MCF 10A (cell line): ENCODE data around the gene VEZF1. TPM values are rescaled to one million over a fixed set of nuclear protein-coding genes. Genes with fewer than 3 reads are reported as not detected.
A peak's percentile ranks its signal among the peaks of the same experiment; 100 is the strongest.
"Not testable (repeated sequence)": the region's sequence is repeated elsewhere in the genome, so short reads cannot be mapped to it uniquely, and the experiment has no call there.

Experiments
- BruUV-seq: library from RNA; stranded (reverse); fragments of 400-500 nt; replicated peaks from 2 replicates; lab custom pipeline; 2021; lab: Mats Ljungman, UMichigan
- CTCF ChIA-PET: fragments of 300-600 bp; sonication (Branson Sonifier 250); formaldehyde crosslinking; extraction: SDS; loops from one replicate; lab custom pipeline; 2021; ENCODE audit warnings: antibody characterized with exemption, inconsistent platforms; lab: Yijun Ruan, JAX
- POLR2A ChIA-PET: fragments of 300-600, 350-650 bp; sonication (Branson Sonifier 250); formaldehyde crosslinking; extraction: SDS; loops from one replicate; lab custom pipeline; 2020; ENCODE audit warnings: antibody characterized with exemption, inconsistent platforms; lab: Yijun Ruan, JAX
- DNase-seq: peaks from one replicate; pipeline ENCODE4 v3.0.0-alpha.2; 2018; ENCODE audit not compliant: unreplicated experiment
- H3K27ac Mint-ChIP-seq: one replicate; pipeline ENCODE4 v1.8.0; 2022; ENCODE audit warnings: mild to moderate bottlenecking, low read depth, mixed read lengths; ENCODE audit not compliant: unreplicated experiment
- H3K27me3 Mint-ChIP-seq: one replicate; pipeline ENCODE4 v1.8.0; 2022; ENCODE audit warnings: mixed read lengths; ENCODE audit not compliant: insufficient read depth, unreplicated experiment
- H3K36me3 Mint-ChIP-seq: one replicate; pipeline ENCODE4 v1.8.0; 2022; ENCODE audit warnings: mild to moderate bottlenecking, moderate library complexity, mixed read lengths; ENCODE audit not compliant: insufficient read depth, unreplicated experiment
- H3K4me1 Mint-ChIP-seq: one replicate; pipeline ENCODE4 v1.8.0; 2022; ENCODE audit warnings: mixed read lengths; ENCODE audit not compliant: insufficient read depth, unreplicated experiment
- H3K4me3 Mint-ChIP-seq: one replicate; pipeline ENCODE4 v1.8.0; 2022; ENCODE audit warnings: mild to moderate bottlenecking, moderate library complexity, mixed read lengths; ENCODE audit not compliant: unreplicated experiment
- H3K9me3 Mint-ChIP-seq: one replicate; pipeline ENCODE4 v1.8.0; 2022; ENCODE audit warnings: mixed read lengths; ENCODE audit not compliant: unreplicated experiment
- intact Hi-C: fragments of 100-400 bp; cut with micrococcal nuclease; formaldehyde crosslinking; loops from 2 replicates; pipeline ENCODE4 v1.14.1; 2022
- total RNA-seq: library from RNA; stranded (reverse); gene quantifications from 2 replicates; pipeline ENCODE4 v1.2.3, GENCODE V29; 2022
- TF ChIP-seq, protein P1 (sequence below): fragments of 200-600 bp; IDR thresholded peaks from one replicate; pipeline ENCODE4 v1.8.0; 2022; ENCODE audit warnings: antibody characterized with exemption, mild to moderate bottlenecking; ENCODE audit not compliant: unreplicated experiment

VEZF1 gene
- total RNA-seq, 1 experiment from 2014 or later = 66.8 TPM

DNA sequence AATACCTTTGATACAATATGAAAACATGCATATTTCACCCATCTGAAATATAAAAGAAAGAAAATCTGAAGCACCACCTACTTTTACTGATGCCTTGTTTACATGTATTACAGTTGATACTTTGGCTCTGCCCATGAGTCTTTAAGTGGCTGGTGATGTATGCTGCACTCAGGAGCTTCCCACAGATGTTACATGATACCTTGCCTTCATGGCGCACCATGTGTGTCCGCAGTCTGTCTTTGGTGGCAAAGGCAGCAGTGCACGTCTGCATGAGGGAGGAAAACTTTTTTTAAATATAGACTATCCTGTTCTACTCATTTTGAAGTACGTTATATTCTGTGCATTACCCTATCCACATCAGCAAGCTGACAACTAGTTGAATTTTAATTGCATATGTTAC lies 7.5 kb downstream of the VEZF1 start:
- peaks cover 87% of the 10 kb centered on the region for H3K36me3 Mint-ChIP-seq

DNA sequence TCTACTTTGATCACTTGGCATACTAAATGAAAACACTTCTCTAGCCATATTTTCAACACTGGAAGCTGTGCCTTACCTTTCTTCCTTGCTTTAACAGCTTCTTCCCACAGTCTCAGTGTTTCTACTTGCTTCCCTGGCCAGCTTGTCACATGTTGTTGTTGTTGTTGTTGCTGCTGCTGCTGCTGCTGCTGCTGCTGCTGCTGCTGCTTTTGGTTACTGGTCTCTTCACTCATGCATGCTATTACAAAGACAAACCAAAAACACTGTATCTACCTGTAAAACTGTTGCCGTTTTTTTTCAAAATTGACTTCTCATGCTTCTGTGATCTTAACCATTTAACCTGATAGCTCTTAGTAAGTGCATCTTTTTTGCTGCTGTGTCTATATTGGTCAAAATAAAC lies 9.0 kb downstream of the VEZF1 start:
- POLR2A ChIA-PET = interaction anchor here (1.1 kb wide), 1 partner anchor 11 kb away, joined by 3 read pairs; no protein-coding TSS in a partner anchor
- intact Hi-C loops = no loop called here
- BruUV-seq = no TSS peak
- Mint-ChIP-seq H3K9me3 (no peaks in the 10 kb centered on the region), H3K27me3 (no peaks in the 10 kb centered on the region), H3K4me3 (no peak overlapping the region), H3K4me1 (peaks cover 31% of the 10 kb centered on the region), H3K27ac (no peak overlapping the region), H3K36me3 (peaks cover 93% of the 10 kb centered on the region)
- DNase-seq = no peak
- TF ChIP-seq, protein P1, sequence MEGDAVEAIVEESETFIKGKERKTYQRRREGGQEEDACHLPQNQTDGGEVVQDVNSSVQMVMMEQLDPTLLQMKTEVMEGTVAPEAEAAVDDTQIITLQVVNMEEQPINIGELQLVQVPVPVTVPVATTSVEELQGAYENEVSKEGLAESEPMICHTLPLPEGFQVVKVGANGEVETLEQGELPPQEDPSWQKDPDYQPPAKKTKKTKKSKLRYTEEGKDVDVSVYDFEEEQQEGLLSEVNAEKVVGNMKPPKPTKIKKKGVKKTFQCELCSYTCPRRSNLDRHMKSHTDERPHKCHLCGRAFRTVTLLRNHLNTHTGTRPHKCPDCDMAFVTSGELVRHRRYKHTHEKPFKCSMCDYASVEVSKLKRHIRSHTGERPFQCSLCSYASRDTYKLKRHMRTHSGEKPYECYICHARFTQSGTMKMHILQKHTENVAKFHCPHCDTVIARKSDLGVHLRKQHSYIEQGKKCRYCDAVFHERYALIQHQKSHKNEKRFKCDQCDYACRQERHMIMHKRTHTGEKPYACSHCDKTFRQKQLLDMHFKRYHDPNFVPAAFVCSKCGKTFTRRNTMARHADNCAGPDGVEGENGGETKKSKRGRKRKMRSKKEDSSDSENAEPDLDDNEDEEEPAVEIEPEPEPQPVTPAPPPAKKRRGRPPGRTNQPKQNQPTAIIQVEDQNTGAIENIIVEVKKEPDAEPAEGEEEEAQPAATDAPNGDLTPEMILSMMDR = no peak
- CTCF ChIA-PET = interaction anchor here (0.6 kb wide), 2 partner anchors 25 to 146 kb away, joined by 3 read pairs; no protein-coding TSS in a partner anchor

More for the DNA sequence above, 7.5 kb downstream of the VEZF1 start:
- CTCF ChIA-PET = interaction anchor here (1.0 to 1.6 kb wide), 3 partner anchors 25 to 109 kb away, joined by 3 to 5 read pairs (median 4); partner anchors contain the start of gene CUEDC1
- intact Hi-C loops = no loop called here
- BruUV-seq = no TSS peak
- TF ChIP-seq, protein P1 = no peak
- Mint-ChIP-seq H3K27me3 (no peaks in the 10 kb centered on the region), H3K27ac (peak overlapping the region; percentile 48), H3K4me1 (peaks cover 39% of the 10 kb centered on the region), H3K9me3 (no peaks in the 10 kb centered on the region), H3K4me3 (no peak overlapping the region)
- POLR2A ChIA-PET = interaction anchor here (0.6 to 1.6 kb wide), 5 partner anchors 8 to 101 kb away, joined by 3 to 4 read pairs (median 3); no protein-coding TSS in a partner anchor
- no peak for DNase-seq

DNA sequence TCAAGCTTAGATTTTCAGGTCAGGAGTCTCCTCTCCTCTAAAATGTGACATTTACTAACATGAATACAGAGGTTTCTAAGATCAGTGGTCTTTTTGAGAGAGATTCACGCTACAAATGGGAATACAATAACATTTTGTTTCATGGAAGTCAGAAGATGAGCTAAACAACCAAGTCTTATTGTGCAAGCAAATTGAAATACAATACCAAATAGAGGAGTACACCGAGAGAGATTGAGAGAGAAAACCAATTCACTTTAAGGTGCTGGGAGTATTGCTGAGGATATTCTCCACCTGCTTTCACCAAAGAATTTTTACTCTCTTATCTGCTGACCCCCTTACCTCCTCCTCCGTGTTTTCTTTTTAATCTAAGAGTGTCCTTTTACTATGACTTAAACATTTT lies 11.5 kb downstream of the VEZF1 start:
- H3K9me3 Mint-ChIP-seq = no peaks in the 10 kb centered on the region
- no TSS peak for BruUV-seq
- CTCF ChIA-PET = interaction anchor here (0.6 to 2.2 kb wide), 5 partner anchors 16 to 117 kb away, joined by 3 to 13 read pairs (median 5); no protein-coding TSS in a partner anchor
- no peak overlapping the region for H3K27ac Mint-ChIP-seq
- peaks cover 86% of the 10 kb centered on the region for H3K36me3 Mint-ChIP-seq
- intact Hi-C loops = no loop called here
- no peak for DNase-seq
- POLR2A ChIA-PET = interaction anchor here (0.7 to 1.2 kb wide), 3 partner anchors 8 to 101 kb away, joined by 3 to 4 read pairs (median 3); no protein-coding TSS in a partner anchor
- no peak overlapping the region for H3K4me3 Mint-ChIP-seq
- H3K27me3 Mint-ChIP-seq = no peaks in the 10 kb centered on the region
- TF ChIP-seq, protein P1 = no peak
- H3K4me1 Mint-ChIP-seq = peaks cover 13% of the 10 kb centered on the region

DNA sequence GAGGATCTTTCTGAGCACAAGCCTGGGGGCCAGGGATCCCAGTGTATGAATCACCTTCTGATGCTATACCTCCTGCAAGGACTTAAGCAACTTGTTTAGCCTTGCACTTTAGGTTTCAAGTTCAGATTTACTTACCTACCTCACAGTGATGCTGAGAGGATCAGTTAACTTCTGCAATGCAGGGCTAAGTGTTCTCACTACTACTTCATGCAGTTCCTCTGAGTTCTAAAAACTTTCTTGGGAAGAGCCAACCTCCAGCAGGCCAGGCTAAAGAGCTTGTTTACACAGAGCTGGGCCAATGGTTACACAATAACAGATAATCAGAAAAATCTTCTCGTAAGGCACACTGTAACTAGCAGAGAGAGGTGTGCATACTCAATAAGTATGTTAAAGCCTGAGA lies 13.0 kb downstream of the VEZF1 start:
- intact Hi-C loops = no loop called here
- H3K36me3 Mint-ChIP-seq = peaks cover 71% of the 10 kb centered on the region
- no peaks in the 10 kb centered on the region for H3K27me3 Mint-ChIP-seq
- BruUV-seq = no TSS peak
- POLR2A ChIA-PET = interaction anchor here (0.7 to 1.6 kb wide), 5 partner anchors 11 to 117 kb away, joined by 3 to 8 read pairs (median 3); partner anchors contain the start of gene CUEDC1
- DNase-seq = no peak
- CTCF ChIA-PET = interaction anchor here (1.0 to 2.2 kb wide), 5 partner anchors 10 to 141 kb away, joined by 3 to 13 read pairs (median 7); no protein-coding TSS in a partner anchor
- H3K4me1 Mint-ChIP-seq = peaks cover 13% of the 10 kb centered on the region
- peak overlapping the region; percentile 53 for H3K27ac Mint-ChIP-seq
- TF ChIP-seq, protein P1 = no peak
- no peaks in the 10 kb centered on the region for H3K9me3 Mint-ChIP-seq
- no peak overlapping the region for H3K4me3 Mint-ChIP-seq

DNA sequence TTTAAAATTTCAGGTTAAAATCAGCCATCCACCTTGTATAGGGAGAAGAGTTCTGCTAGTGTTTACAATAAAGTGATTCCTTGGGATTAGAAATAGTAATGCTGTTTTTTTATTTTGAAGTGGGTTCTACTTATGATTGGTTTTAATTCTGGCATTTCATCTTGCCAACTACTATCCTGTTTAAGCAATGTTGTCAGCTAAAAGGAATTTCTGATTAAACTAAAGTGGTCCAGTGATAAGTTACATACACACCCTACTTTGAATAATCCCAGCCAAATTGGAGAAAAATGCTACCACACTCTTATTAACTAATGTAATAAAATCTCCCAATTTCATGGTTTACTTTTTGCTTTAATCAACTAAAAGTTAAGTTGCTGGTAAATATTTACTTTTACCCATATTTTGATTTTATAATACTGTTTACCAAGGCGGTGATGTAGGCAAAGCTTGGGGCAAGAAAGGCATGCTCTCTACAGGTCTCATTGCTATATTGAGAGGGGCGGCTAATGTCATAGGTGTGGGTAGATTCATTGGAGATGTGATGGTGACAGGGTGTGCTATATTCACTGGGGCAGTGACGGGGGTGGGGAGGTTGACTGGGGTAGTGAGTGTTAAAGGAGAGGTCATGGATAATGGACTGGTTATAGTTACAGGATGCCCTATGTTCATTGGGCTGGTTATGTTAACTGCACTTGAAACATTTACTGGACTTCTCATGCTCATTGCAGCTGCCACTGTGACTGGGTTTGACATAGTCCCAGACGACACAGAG lies 13.8 kb downstream of the VEZF1 start:
- DNase-seq, H3K27me3 Mint-ChIP-seq, H3K27ac Mint-ChIP-seq, H3K9me3 Mint-ChIP-seq, intact Hi-C loops, H3K4me3 Mint-ChIP-seq: not testable (repeated sequence)
- ChIA-PET CTCF (interaction anchor here (1.0 to 2.2 kb wide), 3 partner anchors 11 to 115 kb away, joined by 4 to 13 read pairs (median 8); no protein-coding TSS in a partner anchor), POLR2A (interaction anchor here (0.6 to 1.6 kb wide), 4 partner anchors 12 to 95 kb away, joined by 3 to 8 read pairs (median 4); partner anchors contain the start of gene CUEDC1)
- Mint-ChIP-seq H3K4me1 (peaks cover 13% of the 10 kb centered on the region), H3K36me3 (peaks cover 63% of the 10 kb centered on the region)
- TSS peak; percentile 22 for BruUV-seq
